Heart right ventricle (tissue), 16 donors: ENCODE measurements around the gene ALDH9A1. TPM values are rescaled to one million over a fixed set of nuclear protein-coding genes. Genes with fewer than 3 reads are reported as not detected.

Experiments
- ATAC-seq, 8 donors: fragments of 200-7000 bp; cut with Tn5 transposase; one replicate each; pipeline ENCODE4 v1.9.1; 2020; ENCODE audit warnings: mild to moderate bottlenecking in 8 of 8, moderate library complexity in 8 of 8, moderate number of reproducible peaks in 1 of 8
- DNase-seq, 2 donors: peaks; one replicate each; pipeline ENCODE4 v3.0.0-alpha.2; 2020
- H3K27ac ChIP-seq, 10 donors: fragments of 200-600 bp; sonication (generic) in 2 of 10; one replicate each; pipeline versions ENCODE4 v1.5.0 to v1.8.0; 2020 to 2022; ENCODE audit warnings: mild to moderate bottlenecking in 3 of 10
- H3K27me3 ChIP-seq, 7 donors: fragments of 200-600 bp; one replicate each; pipeline ENCODE4 v1.8.0; 2021 to 2022; ENCODE audit warnings: mild to moderate bottlenecking in 2 of 7
- H3K36me3 ChIP-seq, 9 donors: fragments of 200-600 bp; sonication (generic) in 1 of 9; one replicate each; pipeline versions ENCODE4 v1.5.0 to v1.8.0; 2020 to 2022; ENCODE audit warnings: mild to moderate bottlenecking in 2 of 9
- H3K4me1 ChIP-seq, 9 donors: fragments of 200-600 bp; sonication (generic) in 1 of 9; one replicate each; pipeline versions ENCODE4 v1.5.0 to v1.8.0; 2020 to 2022; ENCODE audit warnings: mild to moderate bottlenecking in 4 of 9
- H3K4me3 ChIP-seq, 10 donors: fragments of 200-600 bp; sonication (generic) in 2 of 10; one replicate each; pipeline versions ENCODE4 v1.5.0 to v1.8.0; 2020 to 2022; ENCODE audit warnings: mild to moderate bottlenecking in 7 of 10, moderate library complexity in 2 of 10
- H3K9me3 ChIP-seq, 11 donors: fragments of 200-600 bp in 10 of 11; sonication (generic) in 2 of 11; one replicate each; pipeline versions ENCODE4 v1.5.0 to v1.8.0; 2013 to 2022; ENCODE audit warnings: mild to moderate bottlenecking in 2 of 11, control low read depth in 1 of 11, moderate library complexity in 1 of 11
- WGBS, 2 donors: extraction: QIAGEN DNeasy Blood & Tissue Kit; methylation state at CpG; one replicate each; pipeline ENCODE4 v1.1.7; 2013; ENCODE audit warnings: inconsistent platforms in 1 of 2; 5-methylcytosine and 5-hydroxymethylcytosine counted together
- intact Hi-C, 10 donors: fragments of 100-400 bp; cut with DNase I; formaldehyde crosslinking; loops; one replicate each; pipeline versions ENCODE4 v1.11.1 to v1.14.2; 2022
- polyA plus RNA-seq, 2 donors: library from polyadenylated mRNA; stranded (reverse); fragments of 200-250 nt; gene quantifications; one replicate each; pipeline ENCODE4 v1.2.3, GENCODE V29; 2013
- total RNA-seq, 10 donors: library from RNA; stranded (reverse); fragmentation: NEBNext Ultra II Directional in 3 of 10; extraction: Animal tissue kit (Norgen Biotek cat#: 25700) in 3 of 10; gene quantifications; one replicate each; pipeline versions ENCODE4 v1.2.1 to v1.2.4, GENCODE V29; 2021 to 2023
- TF ChIP-seq, protein P1 (sequence below), 9 donors: fragments of 200-600 bp; sonication (generic) in 2 of 9; IDR thresholded peaks; one replicate each; pipeline versions ENCODE4 v1.5.0 to v1.8.0; 2021 to 2022; ENCODE audit warnings: antibody characterized with exemption in 9 of 9, mild to moderate bottlenecking in 5 of 9, moderate library complexity in 1 of 9
- donor health status: Arrhythmogenic right ventricular cardiomyopathy.
- donor health status: ischemic (EF 13 %, LVEDD 7.1; RV severe dilation, severe dysfunction).
- donor health status: healthy with polysubstance abuse.
- donor health status: DM: no; HTN: yes; CAD: no.
- donor health status: DM: no; HTN: no; CAD: no.
- donor health status: ischemic (EF 25% LVEDD 6.9; RV normal size, moderate dysfunction).
- donor health status: ischemic (EF 25% LVEDD 5.7; RV mildly dilated, moderate dysfunction).
- donor health status: healthy.
- donor health status: DM: yes; HTN: yes; CAD: no.
- donor health status: Ischemic cardiomyopathy.
- donor health status: ischemic (EF 35%, LVEDD 5.7; RV mildly dilated, moderate dysfunction).
- donor health status: nonischemic (EF 11% LVEDD 7.7; RV severe dilation, severe dysfunction).
- donor health status: DM: yes; HTN: yes; CAD: no.
- donor health status: PGD.
- donor health status: ischemic (EF 29% LVEDD 5.4; RV normal size, mild dysfunction).
- donor health status: nonischemic (EF 23%, LVEDD 6.1; RV moderate dilation, normal function).

The ALDH9A1 gene
- total and polyA plus RNA-seq, 12 donors = 13.8 to 75.3 (median 63.6) TPM

DNA sequence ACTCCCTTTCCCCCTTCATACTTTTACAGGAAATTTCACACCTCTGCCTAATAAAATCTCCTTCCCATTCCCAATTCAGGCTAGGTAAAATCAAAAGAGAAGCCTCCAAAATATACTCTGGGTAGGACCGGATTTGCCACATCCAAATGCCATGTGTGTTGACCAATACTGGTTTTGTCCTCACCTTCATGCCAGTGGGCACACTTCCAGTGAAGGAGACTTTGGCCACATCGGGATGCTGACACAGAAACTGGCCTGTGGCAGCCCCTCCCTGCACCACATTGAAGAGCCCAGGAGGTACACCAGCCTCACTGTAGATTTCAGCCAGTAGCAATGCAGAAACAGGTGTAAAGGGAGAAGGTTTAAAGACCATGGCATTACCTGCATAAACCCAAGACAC lies 18.1 kb downstream of the ALDH9A1 start:
- intact Hi-C loops = no loop called here
- peaks cover 0 to 12% (median 0%) of the 10 kb centered on the region in 9 donors for H3K4me1 ChIP-seq
- DNase-seq (no peak), ATAC-seq (no peak)
- H3K27ac ChIP-seq = no peak overlapping the region
- H3K36me3 ChIP-seq = peaks cover 0 to 98% (median 57%) of the 10 kb centered on the region in 9 donors
- no peak overlapping the region for H3K4me3 ChIP-seq
- WGBS, 2 donors = 83 to 85% methylated on average over 2 of the region's 2 CpGs
- H3K27me3 ChIP-seq = no peaks in the 10 kb centered on the region
- H3K9me3 ChIP-seq = no peaks in the 10 kb centered on the region
- TF ChIP-seq, protein P1, sequence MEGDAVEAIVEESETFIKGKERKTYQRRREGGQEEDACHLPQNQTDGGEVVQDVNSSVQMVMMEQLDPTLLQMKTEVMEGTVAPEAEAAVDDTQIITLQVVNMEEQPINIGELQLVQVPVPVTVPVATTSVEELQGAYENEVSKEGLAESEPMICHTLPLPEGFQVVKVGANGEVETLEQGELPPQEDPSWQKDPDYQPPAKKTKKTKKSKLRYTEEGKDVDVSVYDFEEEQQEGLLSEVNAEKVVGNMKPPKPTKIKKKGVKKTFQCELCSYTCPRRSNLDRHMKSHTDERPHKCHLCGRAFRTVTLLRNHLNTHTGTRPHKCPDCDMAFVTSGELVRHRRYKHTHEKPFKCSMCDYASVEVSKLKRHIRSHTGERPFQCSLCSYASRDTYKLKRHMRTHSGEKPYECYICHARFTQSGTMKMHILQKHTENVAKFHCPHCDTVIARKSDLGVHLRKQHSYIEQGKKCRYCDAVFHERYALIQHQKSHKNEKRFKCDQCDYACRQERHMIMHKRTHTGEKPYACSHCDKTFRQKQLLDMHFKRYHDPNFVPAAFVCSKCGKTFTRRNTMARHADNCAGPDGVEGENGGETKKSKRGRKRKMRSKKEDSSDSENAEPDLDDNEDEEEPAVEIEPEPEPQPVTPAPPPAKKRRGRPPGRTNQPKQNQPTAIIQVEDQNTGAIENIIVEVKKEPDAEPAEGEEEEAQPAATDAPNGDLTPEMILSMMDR (IDR thresholded peaks at IDR 0.05) = no peak

DNA sequence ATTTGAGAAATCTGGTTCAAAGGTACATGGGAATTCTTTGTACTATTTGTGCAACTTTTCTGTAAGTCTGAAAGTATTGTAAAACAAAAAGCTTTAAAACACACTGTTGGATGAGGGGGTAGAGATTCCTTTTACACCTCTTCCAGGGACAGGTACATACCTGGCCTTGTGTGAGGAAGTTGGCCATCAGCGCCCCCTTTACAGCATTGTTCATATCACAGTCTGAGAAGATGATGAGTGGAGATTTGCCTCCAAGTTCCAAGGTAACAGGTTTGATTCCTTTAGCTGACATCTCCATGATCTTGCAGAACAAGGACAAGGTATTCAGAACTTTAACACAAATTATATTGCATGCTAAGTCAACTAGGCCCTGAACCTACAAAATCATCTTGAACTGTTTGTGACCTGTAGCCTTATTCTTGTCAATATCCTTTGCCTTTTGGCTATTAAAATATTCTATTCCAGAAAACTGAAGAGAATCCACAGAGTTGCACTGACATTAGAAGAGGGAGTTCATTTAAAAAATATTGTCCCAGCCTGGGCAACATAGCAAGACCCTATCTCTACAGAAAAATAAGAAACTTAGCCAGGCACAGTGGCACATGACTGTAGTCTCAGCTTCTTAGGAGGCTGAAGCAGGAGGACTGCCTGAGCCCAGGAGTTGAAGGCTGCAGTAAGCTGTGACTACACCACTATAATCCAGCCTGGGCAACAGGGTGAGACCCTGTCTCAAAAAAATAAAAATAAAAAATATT lies 18.9 kb downstream of the ALDH9A1 start:
- Histone ChIP-seq H3K27ac (no peak overlapping the region), H3K27me3 (no peaks in the 10 kb centered on the region), H3K9me3 (no peaks in the 10 kb centered on the region), H3K4me1 (peaks cover 0 to 8% (median 0%) of the 10 kb centered on the region in 9 donors), H3K36me3 (peaks cover 0 to 98% (median 57%) of the 10 kb centered on the region in 9 donors), H3K4me3 (no peak overlapping the region)
- intact Hi-C loops = no loop called here
- 43 to 96% methylated on average over 1 of the region's 1 CpG for WGBS, 2 donors
- DNase-seq (no peak), ATAC-seq (no peak)
- TF ChIP-seq, protein P1 (IDR thresholded peaks at IDR 0.05) = no peak

DNA sequence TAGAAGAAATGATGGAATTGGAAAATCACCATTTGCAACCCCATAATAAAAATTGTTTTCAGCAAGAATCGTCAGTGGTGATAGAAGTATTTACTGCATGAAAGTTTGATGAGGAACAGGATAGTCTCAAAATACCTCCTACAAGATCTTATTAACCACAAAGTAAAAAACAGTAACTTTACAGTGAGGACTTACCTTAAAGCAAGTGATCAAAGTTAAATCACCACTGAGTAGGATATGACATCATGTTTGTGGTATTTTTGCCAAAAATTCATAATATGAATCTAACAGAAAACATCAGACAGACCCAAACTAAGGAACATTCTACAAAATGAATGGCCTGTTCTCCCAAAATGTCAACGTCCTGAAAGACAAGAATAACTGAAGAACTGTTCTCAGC lies 19.9 kb downstream of the ALDH9A1 start:
- Histone ChIP-seq H3K4me1 (peaks cover 0 to 6% (median 0%) of the 10 kb centered on the region in 9 donors), H3K36me3 (peaks cover 0 to 97% (median 57%) of the 10 kb centered on the region in 9 donors), H3K4me3 (no peak overlapping the region), H3K27ac (no peak overlapping the region), H3K27me3 (no peaks in the 10 kb centered on the region), H3K9me3 (no peaks in the 10 kb centered on the region)
- TF ChIP-seq, protein P1 (IDR thresholded peaks at IDR 0.05) = no peak
- WGBS, 2 donors = 0 to 23% methylated on average over 2 of the region's 2 CpGs
- intact Hi-C loops = no loop called here
- DNase-seq (no peak), ATAC-seq (no peak)

DNA sequence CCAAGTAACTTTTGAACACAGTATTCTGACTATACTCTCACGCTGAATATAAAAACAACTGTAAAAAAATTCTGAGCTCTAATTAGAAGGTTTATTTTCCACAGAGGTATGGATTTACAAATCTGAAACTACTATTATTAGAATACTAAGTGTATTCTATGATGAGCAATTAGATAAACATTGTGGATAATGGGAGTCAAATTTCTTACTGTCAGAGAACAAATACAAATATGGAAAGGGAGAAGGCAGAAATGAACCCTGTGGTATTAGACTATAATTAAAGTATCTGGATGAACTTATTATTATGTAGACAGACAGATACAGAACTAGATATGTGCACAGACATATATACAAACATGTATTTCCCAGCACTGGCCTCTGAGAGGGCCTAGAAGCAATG lies 22.6 kb downstream of the ALDH9A1 start:
- no peak overlapping the region for H3K4me3 ChIP-seq
- H3K27me3 ChIP-seq = no peaks in the 10 kb centered on the region
- peaks cover 0 to 11% (median 0%) of the 10 kb centered on the region in 9 donors for H3K4me1 ChIP-seq
- peaks cover 0 to 95% (median 37%) of the 10 kb centered on the region in 9 donors for H3K36me3 ChIP-seq
- DNase-seq = no peak
- H3K27ac ChIP-seq = no peak overlapping the region
- TF ChIP-seq, protein P1 (IDR thresholded peaks at IDR 0.05) = no peak
- no peaks in the 10 kb centered on the region for H3K9me3 ChIP-seq
- ATAC-seq = no peak
- WGBS, 2 donors = 95 to 99% methylated on average over 1 of the region's 1 CpG
- intact Hi-C loops = no loop called here
